Kidney epithelial cell (primary cell): ENCODE measurements around the gene LEP. TPM values are rescaled to one million over a fixed set of nuclear protein-coding genes. Genes with fewer than 3 reads are reported as not detected.

Experiments
- DNase-seq: peaks from one replicate; pipeline ENCODE4 v3.0.0-alpha.2; 2010; ENCODE audit warnings: low read depth
- H3K27me3 ChIP-seq: 2 replicates; pipeline ENCODE4 v1.6.0; 2011; ENCODE audit warnings: low read length; ENCODE audit not compliant: control insufficient read depth, insufficient read depth
- H3K36me3 ChIP-seq: 2 replicates; pipeline ENCODE4 v1.5.1; 2011; ENCODE audit warnings: low read length; ENCODE audit not compliant: control insufficient read depth, insufficient read depth
- H3K4me3 ChIP-seq: 2 replicates; pipeline ENCODE4 v1.5.1; 2011; ENCODE audit warnings: low read depth, mild to moderate bottlenecking, control low read depth, low read length
- CTCF ChIP-seq: IDR thresholded peaks from 2 replicates; pipeline ENCODE4 v1.5.1; 2011; ENCODE audit warnings: mild to moderate bottlenecking, moderate library complexity, low read length, control low read depth, inconsistent platforms; ENCODE audit not compliant: insufficient read depth, poor library complexity, severe bottlenecking
- total RNA-seq: library from RNA; depleted of rRNA; stranded (reverse); fragments of >200 nt; gene quantifications from 2 replicates; pipeline ENCODE4 v1.2.3, GENCODE V29; 2015

The LEP gene
- total RNA-seq, 1 donor from 2014 or later, result not detected

GRCh38 chr7:128203710-128204214 lies 37.3 kb upstream of the LEP start:
- no peak for TF ChIP-seq CTCF
- no peak overlapping the region for H3K4me3 ChIP-seq
- no peak for DNase-seq
- peaks cover 53% of the 10 kb centered on the region for H3K27me3 ChIP-seq
- no peaks in the 10 kb centered on the region for H3K36me3 ChIP-seq

GRCh38 chr7:128204455-128204854 lies 36.6 kb upstream of the LEP start:
- no peak overlapping the region for H3K4me3 ChIP-seq
- TF ChIP-seq CTCF, result no peak
- H3K36me3 ChIP-seq, result no peaks in the 10 kb centered on the region
- H3K27me3 ChIP-seq, result peaks cover 51% of the 10 kb centered on the region
- no peak for DNase-seq

- TF ChIP-seq CTCF, result no peak
- no peak overlapping the region for H3K4me3 ChIP-seq
- H3K36me3 ChIP-seq, result no peaks in the 10 kb centered on the region
- peaks cover 52% of the 10 kb centered on the region for H3K27me3 ChIP-seq
- no peak for DNase-seq
Observed at GRCh38 chr7:128205068-128205467, 36.0 kb upstream of the LEP start.

- Histone ChIP-seq H3K36me3 (no peaks in the 10 kb centered on the region), H3K4me3 (no peak overlapping the region), H3K27me3 (peaks cover 52% of the 10 kb centered on the region)
- DNase-seq, result no peak
- no peak for TF ChIP-seq CTCF
Observed at GRCh38 chr7:128206017-128206746, 34.9 kb upstream of the LEP start.

- no peak overlapping the region for H3K4me3 ChIP-seq
- H3K36me3 ChIP-seq, result no peaks in the 10 kb centered on the region
- peaks cover 50% of the 10 kb centered on the region for H3K27me3 ChIP-seq
- no peak for DNase-seq
- no peak for TF ChIP-seq CTCF
Observed at GRCh38 chr7:128206747-128207500, 34.2 kb upstream of the LEP start.
